K562 (cell line): ENCODE data around the gene ADIPOR2.

Experiments used
- AFF4 ChIP-seq: sonication (generic); formaldehyde crosslinking; IDR thresholded peaks from 2 replicates; pipeline ENCODE4 v1.8.0; 2023; ENCODE audit warnings: mild to moderate bottlenecking, missing genetic modification reagents
- CHCHD3 ChIP-seq: fragments of 250-450 bp; sonication (Bioruptor Pico); IDR thresholded peaks from 2 replicates; pipeline ENCODE4 v2.1.2; 2022; ENCODE audit warnings: mild to moderate bottlenecking
- CREB1 ChIP-seq, 2 experiments: sonication (generic) in 1 of 2; formaldehyde crosslinking in 1 of 2; IDR thresholded peaks; 2 replicates each; pipeline versions ENCODE4 v1.6.1 to v1.8.0; 2012 to 2022; ENCODE audit warnings: inconsistent platforms in 1 of 2, mild to moderate bottlenecking in 1 of 2, missing genetic modification reagents in 1 of 2, moderate library complexity in 1 of 2
- EZH2 ChIP-seq: IDR thresholded peaks from 2 replicates; pipeline ENCODE4 v1.6.1; 2012; ENCODE audit warnings: low read depth, mild to moderate bottlenecking, inconsistent platforms, low read length, borderline replicate concordance
- GTF3C2 ChIP-seq: IDR thresholded peaks from 3 replicates; pipeline ENCODE4 v1.6.1; 2011; ENCODE audit warnings: borderline replicate concordance, mild to moderate bottlenecking, moderate library complexity; ENCODE audit not compliant: insufficient read length; ENCODE audit errors: extremely low read depth
- RFX7 ChIP-seq: fragments of 250-450 bp; sonication (Bioruptor Pico); IDR thresholded peaks from 2 replicates; pipeline ENCODE4 v1.5.1; 2021; ENCODE audit warnings: mild to moderate bottlenecking
- SIN3A ChIP-seq, 2 experiments: fragments of 150-350 bp in 1 of 2; IDR thresholded peaks; 2 replicates each; pipeline ENCODE4 v1.6.1; 2011 to 2016; ENCODE audit warnings: borderline replicate concordance in 2 of 2, low read depth in 2 of 2, low read length in 2 of 2, mild to moderate bottlenecking in 2 of 2, moderate library complexity in 2 of 2; ENCODE audit not compliant: control insufficient read depth in 1 of 2
- SREBF2 ChIP-seq: sonication (generic); formaldehyde crosslinking; IDR thresholded peaks from 2 replicates; pipeline ENCODE4 v1.4.0; 2020; ENCODE audit warnings: mild to moderate bottlenecking, missing genetic modification reagents
- U2AF1 ChIP-seq: fragments of 200-400 bp; formaldehyde crosslinking; optimal IDR thresholded peaks from 2 replicates; pipeline ENCODE3; 2017; ENCODE audit warnings: mild to moderate bottlenecking, low read depth, low read length, moderate library complexity
- ZBTB26 ChIP-seq: fragments of 450-650 bp; formaldehyde crosslinking; IDR thresholded peaks from 2 replicates; pipeline ENCODE4 v1.4.0; 2022; ENCODE audit warnings: missing genetic modification characterization

GRCh38 chr12:1740161-1740948 is 49.5 kb downstream of the ADIPOR2 start:
- TF ChIP-seq GTF3C2 (no peak), SREBF2 (CRISPR knock-in tag) (no peak), EZH2 (no peak), SIN3A (IDR thresholded peaks at IDR 0.05; ENCODE audit: borderline replicate concordance in 2 of 2, control insufficient read depth in 1 of 2, low read depth in 2 of 2, low read length in 2 of 2) (no peak), CREB1 (IDR thresholded peaks at IDR 0.05) (no peak), CREB1 (CRISPR knock-in tag; IDR thresholded peaks at IDR 0.05) (no peak), CHCHD3 (CRISPR knock-in tag) (no peak), RFX7 (CRISPR knock-in tag) (no peak), AFF4 (no peak), U2AF1 (no peak), ZBTB26 (no peak)
